ENCODE results near the gene CCNDBP1.

CCNDBP1 gene

GRCh38 chr15:43146184-43146583, 39.0 kb upstream of the CCNDBP1 start:
- H3K9ac ChIP-seq (ENCODE audit: low read length) = no peak overlapping the region
- H3F3A ChIP-seq (ENCODE audit: insufficient read depth, low read length) = 0 out of 2 replicates have a peak, but pooled peaks cover 4% of the 10 kb centered on the region
- peaks cover 13% of the 10 kb centered on the region for H3K4me1 ChIP-seq (ENCODE audit: low read length)
- no peaks in the 10 kb centered on the region for H3K27me3 ChIP-seq (replicated peaks; ENCODE audit: insufficient read depth, low read length)
- H4K20me1 ChIP-seq (ENCODE audit: insufficient read depth, low read length) = no peaks in the 10 kb centered on the region
- no peak overlapping the region for H3K27ac ChIP-seq (ENCODE audit: low read length)
- 0 out of 2 replicates have a peak, but pooled peaks cover 6% of the 10 kb centered on the region for H3K36me3 ChIP-seq (replicated peaks; ENCODE audit: insufficient read depth, low read length)
- no peak overlapping the region for H2AFZ ChIP-seq (ENCODE audit: low read length)
- TF ChIP-seq EZH2phosphoT487 (IDR thresholded peaks at IDR 0.05; ENCODE audit: low read length) = no peak
- no peak for TF ChIP-seq EZH2 (optimal IDR thresholded peaks at IDR 0.05; ENCODE audit: low read depth, low read length)
- no peak for TF ChIP-seq CTCF (IDR thresholded peaks at IDR 0.05; ENCODE audit: low read length)
- peaks cover 12% of the 10 kb centered on the region; the same call in 1 of the 2 replicates for H3K79me2 ChIP-seq (ENCODE audit: low read length)
- no peaks in the 10 kb centered on the region for H3K9me2 ChIP-seq (replicated peaks; ENCODE audit: insufficient read depth, low read length)
- no peak overlapping the region for H3K4me2 ChIP-seq (ENCODE audit: low read depth, low read length)
- DNase-seq = no peak
- H3K9me3 ChIP-seq (replicated peaks; ENCODE audit: insufficient read depth, low read length) = no peaks in the 10 kb centered on the region
- H3K4me3 ChIP-seq (ENCODE audit: low read length) = no peak overlapping the region

GRCh38 chr15:43150191-43150929, 34.8 kb upstream of the CCNDBP1 start:
- Histone ChIP-seq H3K9me3 (replicated peaks; ENCODE audit: insufficient read depth, low read length) (no peaks in the 10 kb centered on the region), H3K27me3 (replicated peaks; ENCODE audit: insufficient read depth, low read length) (no peaks in the 10 kb centered on the region), H3K4me3 (ENCODE audit: low read length) (no peak overlapping the region), H4K20me1 (ENCODE audit: insufficient read depth, low read length) (no peaks in the 10 kb centered on the region), H3K79me2 (ENCODE audit: low read length) (peaks cover 5% of the 10 kb centered on the region; the same call in 1 of the 2 replicates), H3K9me2 (replicated peaks; ENCODE audit: insufficient read depth, low read length) (no peaks in the 10 kb centered on the region), H3K9ac (ENCODE audit: low read length) (no peak overlapping the region), H3K4me1 (ENCODE audit: low read length) (peaks cover 13% of the 10 kb centered on the region; the same call in 1 of the 2 replicates), H3K27ac (ENCODE audit: low read length) (no peak overlapping the region), H3K4me2 (ENCODE audit: low read depth, low read length) (no peak overlapping the region), H3K36me3 (replicated peaks; ENCODE audit: insufficient read depth, low read length) (0 out of 2 replicates have a peak, but pooled peaks cover 6% of the 10 kb centered on the region), H2AFZ (ENCODE audit: low read length) (no peak overlapping the region), H3F3A (ENCODE audit: insufficient read depth, low read length) (no peaks in the 10 kb centered on the region)
- no peak for TF ChIP-seq CTCF (IDR thresholded peaks at IDR 0.05; ENCODE audit: low read length)
- TF ChIP-seq EZH2 (optimal IDR thresholded peaks at IDR 0.05; ENCODE audit: low read depth, low read length) = no peak
- no peak for TF ChIP-seq EZH2phosphoT487 (IDR thresholded peaks at IDR 0.05; ENCODE audit: low read length)
- DNase-seq = no peak

GRCh38 chr15:43151688-43152087, 33.5 kb upstream of the CCNDBP1 start:
- no peaks in the 10 kb centered on the region for H3F3A ChIP-seq (ENCODE audit: insufficient read depth, low read length)
- H3K27ac ChIP-seq (ENCODE audit: low read length) = no peak overlapping the region
- peaks cover 5% of the 10 kb centered on the region; the same call in 1 of the 2 replicates for H3K79me2 ChIP-seq (ENCODE audit: low read length)
- peaks cover 13% of the 10 kb centered on the region; the same call in 1 of the 2 replicates for H3K4me1 ChIP-seq (ENCODE audit: low read length)
- no peak for DNase-seq
- H3K4me2 ChIP-seq (ENCODE audit: low read depth, low read length) = no peak overlapping the region
- H3K36me3 ChIP-seq (replicated peaks; ENCODE audit: insufficient read depth, low read length) = 0 out of 2 replicates have a peak, but pooled peaks cover 4% of the 10 kb centered on the region
- TF ChIP-seq EZH2phosphoT487 (IDR thresholded peaks at IDR 0.05; ENCODE audit: low read length) (no peak), EZH2 (optimal IDR thresholded peaks at IDR 0.05; ENCODE audit: low read depth, low read length) (no peak), CTCF (IDR thresholded peaks at IDR 0.05; ENCODE audit: low read length) (no peak)
- H3K9me3 ChIP-seq (replicated peaks; ENCODE audit: insufficient read depth, low read length) = no peaks in the 10 kb centered on the region
- H3K27me3 ChIP-seq (replicated peaks; ENCODE audit: insufficient read depth, low read length) = no peaks in the 10 kb centered on the region
- no peaks in the 10 kb centered on the region for H3K9me2 ChIP-seq (replicated peaks; ENCODE audit: insufficient read depth, low read length)
- H4K20me1 ChIP-seq (ENCODE audit: insufficient read depth, low read length) = no peaks in the 10 kb centered on the region
- H3K9ac ChIP-seq (ENCODE audit: low read length) = no peak overlapping the region
- no peak overlapping the region for H2AFZ ChIP-seq (ENCODE audit: low read length)
- no peak overlapping the region for H3K4me3 ChIP-seq (ENCODE audit: low read length)

Data from MM.1S (cell line).